Adrenal gland (tissue), 12 donors: ENCODE measurements around the gene SYNDIG1. TPM values are rescaled to one million over a fixed set of nuclear protein-coding genes. Genes with fewer than 3 reads are reported as not detected.

Experiments
- DNase-seq, 7 donors: peaks; one replicate each; pipeline ENCODE4 v3.0.0-alpha.2; 2019 to 2020
- H3K27ac ChIP-seq, 5 donors: fragments of 200-600 bp; sonication (generic) in 4 of 5; 1 replicate in 3 of 5; 2 replicates in 2 of 5; pipeline versions ENCODE4 v1.5.1 to v1.8.0; 2016 to 2020; ENCODE audit warnings: mild to moderate bottlenecking in 1 of 5
- H3K27me3 ChIP-seq: fragments of 200-600 bp; 2 replicates; pipeline ENCODE4 v1.8.0; 2021
- H3K36me3 ChIP-seq, 2 donors: fragments of 200-600 bp; replicated peaks in 1 of 2; 1 replicate in 1 of 2; 2 replicates in 1 of 2; pipeline versions ENCODE4 v1.5.1 to v1.8.0; 2018 to 2022
- H3K4me1 ChIP-seq, 2 donors: fragments of 200-600 bp; replicated peaks in 1 of 2; 1 replicate in 1 of 2; 2 replicates in 1 of 2; pipeline versions ENCODE4 v1.5.1 to v1.8.0; 2018 to 2021
- H3K4me3 ChIP-seq, 4 donors: fragments of 200-600 bp; sonication (generic) in 3 of 4; one replicate each; pipeline ENCODE4 v1.5.1; 2016 to 2018
- H3K9me3 ChIP-seq, 3 donors: fragments of 200-600 bp; sonication (generic) in 1 of 3; replicated peaks in 1 of 3; 1 replicate in 2 of 3; 2 replicates in 1 of 3; pipeline versions ENCODE4 v1.5.1 to v1.8.0; 2016 to 2021
- CTCF ChIP-seq, 6 experiments: fragments of 450-650 bp in 4 of 6; fragments of 200-600 bp in 2 of 6; sonication (generic) in 1 of 6; IDR thresholded peaks; 1 replicate in 5 of 6; 2 replicates in 1 of 6; pipeline versions ENCODE4 v1.5.1 to v1.8.0; 2016 to 2021; ENCODE audit warnings: antibody characterized with exemption in 6 of 6, mild to moderate bottlenecking in 2 of 6, moderate library complexity in 1 of 6
- POLR2A ChIP-seq, 2 donors: fragments of 450-650 bp; IDR thresholded peaks; one replicate each; pipeline ENCODE4 v1.6.1; 2017; ENCODE audit warnings: antibody characterized with exemption in 2 of 2, mild to moderate bottlenecking in 2 of 2, moderate library complexity in 1 of 2
- WGBS, 4 donors: extraction: QIAGEN DNeasy Blood & Tissue Kit in 2 of 4; methylation state at CpG; one replicate each; pipeline versions ENCODE4 v1.1.5 to v1.1.7; 2013 to 2017; 5-methylcytosine and 5-hydroxymethylcytosine counted together
- intact Hi-C, 2 donors: fragments of 100-400 bp; cut with DNase I; formaldehyde crosslinking; loops; one replicate each; pipeline versions ENCODE4 v1.14.1 to v1.15.0; 2022 to 2023
- polyA plus RNA-seq, 3 donors: library from polyadenylated mRNA; stranded (reverse); fragments of 200-250 nt in 2 of 3; fragments of 350-450 nt in 1 of 3; fragmentation: Illumina TruSeq in 1 of 3; extraction: RNeasy Lipid Tissue Mini Kit (QIAGEN cat#74804) in 1 of 3; gene quantifications; one replicate each; pipeline ENCODE4 v1.2.3, GENCODE V29; 2013 to 2014
- total RNA-seq, 9 donors: library from RNA; depleted of rRNA in 4 of 9; stranded (reverse); fragments of >200 nt in 4 of 9; fragments of 120-200 nt in 1 of 9; fragmentation: NEBNext Ultra II Directional in 1 of 9; extraction: Animal tissue kit (Norgen Biotek cat#: 25700) in 1 of 9; gene quantifications; one replicate each; pipeline versions ENCODE4 v1.1.0 to v1.2.4, GENCODE V29; 2013 to 2023
- donor health status: healthy with polysubstance abuse.
- donor health status: Bipolar disorder and iron deficiency.
- donor health status: DM: yes; HTN: yes; CAD: no.
- donor health status: DM: no; HTN: no; CAD: no.
- donor health status: DM: no; HTN: no; CAD: no.
- donor health status: DM: yes; HTN: yes; CAD: no.

Gene SYNDIG1
- total and polyA plus RNA-seq, 12 donors: 0.26 to 3.6 (median 0.76) TPM

GRCh38 chr20:24584078-24584477, 114.6 kb downstream of the SYNDIG1 start:
- H3K9me3 ChIP-seq: no peaks in the 10 kb centered on the region
- TF ChIP-seq POLR2A (IDR thresholded peaks at IDR 0.05) (no peak), CTCF (IDR thresholded peaks at IDR 0.05) (no peak)
- H3K4me1 ChIP-seq: no peaks in the 10 kb centered on the region
- no peak for DNase-seq
- no peaks in the 10 kb centered on the region for H3K27me3 ChIP-seq
- no peak overlapping the region for H3K27ac ChIP-seq
- no peak overlapping the region for H3K4me3 ChIP-seq
- H3K36me3 ChIP-seq: no peaks in the 10 kb centered on the region
- intact Hi-C loops: no loop called here
- 76 to 87% (median 83%) methylated on average over 6 to 9 of the region's 9 CpGs for WGBS, 4 donors

- DNase-seq: peak in 2 of 7 donors; percentile 19 to 22
- WGBS, 4 donors: 72 to 84% (median 79%) methylated on average over 17 to 26 of the region's 26 CpGs
- Histone ChIP-seq H3K4me3 (no peak overlapping the region), H3K9me3 (no peaks in the 10 kb centered on the region), H3K36me3 (no peaks in the 10 kb centered on the region), H3K4me1 (no peaks in the 10 kb centered on the region), H3K27ac (no peak overlapping the region), H3K27me3 (no peaks in the 10 kb centered on the region)
- intact Hi-C loops: no loop called here
- TF ChIP-seq POLR2A (IDR thresholded peaks at IDR 0.05) (no peak), CTCF (IDR thresholded peaks at IDR 0.05) (no peak)
Measured at GRCh38 chr20:24584538-24585356, 115.3 kb downstream of the SYNDIG1 start.

- no peak for TF ChIP-seq CTCF (IDR thresholded peaks at IDR 0.05)
- TF ChIP-seq POLR2A (IDR thresholded peaks at IDR 0.05): no peak
- Histone ChIP-seq H3K9me3 (no peaks in the 10 kb centered on the region), H3K27ac (no peak overlapping the region), H3K27me3 (no peaks in the 10 kb centered on the region), H3K36me3 (no peaks in the 10 kb centered on the region), H3K4me3 (no peak overlapping the region), H3K4me1 (no peaks in the 10 kb centered on the region)
- 81 to 84% (median 82%) methylated on average over 9 to 10 of the region's 10 CpGs for WGBS, 4 donors
- intact Hi-C loops: no loop called here
- DNase-seq: no peak
Measured at GRCh38 chr20:24585796-24586522, 116.5 kb downstream of the SYNDIG1 start.

GRCh38 chr20:24586523-24586840, 117.1 kb downstream of the SYNDIG1 start:
- WGBS, 4 donors: 80 to 90% (median 87%) methylated on average over 5 to 6 of the region's 6 CpGs
- Histone ChIP-seq H3K4me1 (no peaks in the 10 kb centered on the region), H3K36me3 (no peaks in the 10 kb centered on the region), H3K9me3 (no peaks in the 10 kb centered on the region), H3K27me3 (no peaks in the 10 kb centered on the region), H3K4me3 (no peak overlapping the region), H3K27ac (no peak overlapping the region)
- no peak for DNase-seq
- intact Hi-C loops: no loop called here
- TF ChIP-seq POLR2A (IDR thresholded peaks at IDR 0.05): no peak
- no peak for TF ChIP-seq CTCF (IDR thresholded peaks at IDR 0.05)
